T-helper 1 cell treated with Interleukin-12 subunit alpha and Interleukin-12 subunit beta and Interleukin-4 antibody, amounts not matched to agents 30 μg/mL and 1 μg/mL, for 36 hours (primary cell): ENCODE measurements around the gene C2orf92.
"Not testable (repeated sequence)": the region's sequence is repeated elsewhere in the genome, so short reads cannot be mapped to it uniquely, and the experiment has no call there.

ENCODE experiments used
- H3K27ac Mint-ChIP-seq: one replicate; pipeline ENCODE4 v1.8.0; 2021; ENCODE audit warnings: mild to moderate bottlenecking, mixed read lengths
- H3K27me3 Mint-ChIP-seq: one replicate; pipeline ENCODE4 v1.8.0; 2021; ENCODE audit warnings: low read depth, mixed read lengths
- H3K36me3 Mint-ChIP-seq: one replicate; pipeline ENCODE4 v1.8.0; 2021; ENCODE audit warnings: low read depth, mixed read lengths
- H3K4me1 Mint-ChIP-seq: one replicate; pipeline ENCODE4 v1.8.0; 2021; ENCODE audit warnings: low read depth, mixed read lengths
- H3K4me3 Mint-ChIP-seq: one replicate; pipeline ENCODE4 v1.8.0; 2021; ENCODE audit warnings: mild to moderate bottlenecking, moderate library complexity, mixed read lengths
- H3K9me3 Mint-ChIP-seq: one replicate; pipeline ENCODE4 v1.8.0; 2021; ENCODE audit warnings: mixed read lengths

The C2orf92 gene

DNA sequence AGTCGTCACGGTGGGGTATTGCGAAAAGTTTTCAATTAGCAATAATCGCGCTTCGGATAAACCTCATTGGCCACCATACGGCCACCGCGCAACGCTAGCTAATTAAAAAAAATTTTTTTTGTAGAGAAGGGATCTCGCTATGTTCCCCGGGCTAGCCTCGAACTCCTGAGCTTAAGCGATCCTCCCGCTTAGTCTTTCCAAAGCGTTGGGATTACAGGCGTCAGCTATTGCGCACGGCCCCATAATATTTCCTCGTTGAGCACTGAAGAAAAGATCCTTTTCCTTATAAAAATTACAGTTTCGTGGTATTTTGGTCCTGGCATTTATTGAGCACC, 4.9 kb upstream of the C2orf92 start:
- H3K36me3 Mint-ChIP-seq, result peaks cover 10% of the 10 kb centered on the region
- peaks cover 23% of the 10 kb centered on the region for H3K4me1 Mint-ChIP-seq
- H3K9me3 Mint-ChIP-seq, result no peaks in the 10 kb centered on the region
- H3K27ac Mint-ChIP-seq, result peak overlapping the region; percentile 94
- no peaks in the 10 kb centered on the region for H3K27me3 Mint-ChIP-seq
- peak overlapping the region; percentile 87 for H3K4me3 Mint-ChIP-seq

DNA sequence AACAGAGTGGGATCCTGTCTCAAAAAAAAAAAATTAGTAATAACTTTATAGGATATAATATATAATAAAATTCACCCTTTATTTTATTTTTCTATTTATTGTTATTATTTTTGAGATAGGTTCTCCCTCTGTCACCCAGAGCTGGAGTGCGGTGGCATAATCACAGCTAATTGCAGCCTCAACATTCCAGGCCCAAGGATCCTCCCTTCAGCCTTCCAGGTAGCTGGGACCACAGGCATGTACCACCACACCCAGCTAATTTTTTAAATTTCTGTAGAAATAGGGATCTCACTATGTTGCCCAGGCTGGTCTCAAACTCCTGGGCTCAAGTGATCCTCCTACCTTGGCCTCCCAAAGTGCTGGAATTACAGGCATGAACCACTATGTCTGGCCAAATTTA, 958 bp downstream of the C2orf92 start:
- no peak overlapping the region for H3K4me3 Mint-ChIP-seq
- peaks cover 15% of the 10 kb centered on the region for H3K4me1 Mint-ChIP-seq
- peaks cover 4% of the 10 kb centered on the region for H3K36me3 Mint-ChIP-seq
- H3K27me3 Mint-ChIP-seq, result no peaks in the 10 kb centered on the region
- no peak overlapping the region for H3K27ac Mint-ChIP-seq
- H3K9me3 Mint-ChIP-seq, result no peaks in the 10 kb centered on the region

DNA sequence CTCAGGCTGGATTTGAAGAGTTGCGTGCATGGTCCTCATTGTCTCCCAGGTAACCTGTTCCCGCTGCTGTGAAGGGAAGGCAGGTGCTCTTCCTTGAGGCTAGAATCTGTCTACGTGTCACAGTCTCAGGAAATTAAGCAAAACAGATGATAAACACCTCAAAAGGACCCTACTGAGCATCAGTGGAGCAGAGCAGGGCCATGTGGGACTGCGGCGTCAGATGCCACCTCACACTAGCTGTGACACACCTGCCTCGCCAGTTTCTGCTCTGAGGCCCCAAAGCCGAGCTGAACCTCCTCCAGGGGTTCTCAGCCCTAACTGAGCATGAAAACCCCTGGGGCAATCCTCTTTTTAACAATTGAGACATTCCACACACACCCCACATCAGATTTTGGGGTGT, 2.0 kb downstream of the C2orf92 start:
- H3K9me3 Mint-ChIP-seq, result no peaks in the 10 kb centered on the region
- H3K4me1 Mint-ChIP-seq, result peaks cover 15% of the 10 kb centered on the region
- H3K4me3 Mint-ChIP-seq, result no peak overlapping the region
- peaks cover 4% of the 10 kb centered on the region for H3K36me3 Mint-ChIP-seq
- H3K27ac Mint-ChIP-seq, result no peak overlapping the region
- no peaks in the 10 kb centered on the region for H3K27me3 Mint-ChIP-seq

DNA sequence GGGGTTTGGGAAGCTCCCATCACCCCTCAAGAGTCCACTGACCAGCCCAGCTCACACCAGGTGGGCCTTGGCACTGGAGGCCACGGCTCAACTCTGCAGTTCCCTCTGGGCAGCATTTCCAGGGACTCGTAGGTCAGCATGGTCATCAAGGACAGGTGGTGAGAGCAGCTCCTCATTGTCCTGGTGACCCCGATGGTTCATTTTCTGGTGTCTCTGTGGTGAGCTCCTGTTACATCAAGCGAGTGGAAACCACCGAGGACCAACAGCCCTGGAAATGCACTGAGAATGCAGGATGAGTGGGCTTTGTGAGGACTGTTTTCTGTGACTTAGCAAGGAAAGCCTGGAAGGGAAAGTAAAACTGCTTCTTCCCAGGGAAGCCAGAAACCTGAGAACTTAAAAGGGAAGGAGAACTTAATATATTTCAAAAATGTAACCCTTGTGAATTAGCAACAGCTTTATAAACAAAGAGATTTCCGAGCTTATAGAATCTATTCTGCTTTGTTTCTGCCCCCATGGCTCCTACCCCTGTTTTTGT, 3.2 kb downstream of the C2orf92 start:
- H3K4me1 Mint-ChIP-seq, result peaks cover 20% of the 10 kb centered on the region

DNA sequence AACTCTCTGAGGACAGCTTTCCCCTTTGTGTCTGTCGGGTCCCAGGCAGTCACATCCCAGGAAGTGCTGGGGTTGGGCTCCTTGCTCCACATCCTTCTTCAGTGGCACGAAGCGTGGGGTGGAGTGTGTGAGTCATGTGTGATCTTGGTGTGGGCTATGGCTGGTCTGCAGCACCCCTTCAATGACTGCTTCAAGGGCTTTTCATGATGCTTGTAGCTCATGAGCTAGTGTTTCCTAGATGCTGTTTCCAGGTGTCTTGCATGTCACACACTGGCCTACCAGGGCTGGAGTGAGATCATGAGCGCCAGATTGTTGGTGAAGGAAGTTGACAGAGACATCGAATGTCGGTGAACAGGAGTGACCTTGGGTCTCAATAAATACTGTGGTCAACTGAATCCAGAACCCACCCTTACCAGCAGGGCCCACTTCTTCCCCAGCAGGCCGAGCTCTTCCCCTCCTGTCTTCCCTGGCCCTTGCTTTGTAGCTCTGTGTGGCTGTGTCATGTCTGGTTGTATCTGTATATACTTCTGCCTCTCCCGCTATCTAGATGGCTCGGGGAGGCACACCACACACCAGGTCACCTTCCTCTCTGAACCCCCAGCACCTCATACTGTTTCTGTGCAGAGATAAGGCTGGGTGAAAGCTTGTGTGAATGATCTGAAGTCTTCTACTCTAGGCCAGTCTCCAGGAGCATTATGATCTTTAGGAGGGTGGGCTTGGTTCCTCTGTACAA, 3.8 kb downstream of the C2orf92 start:
- Mint-ChIP-seq H3K4me1 (peaks cover 19% of the 10 kb centered on the region), H3K36me3 (peaks cover 6% of the 10 kb centered on the region), H3K27ac (peak overlapping the region; percentile 83), H3K9me3 (no peaks in the 10 kb centered on the region), H3K4me3 (peak overlapping the region; percentile 25), H3K27me3 (no peaks in the 10 kb centered on the region)

More for the DNA sequence above, 3.2 kb downstream of the C2orf92 start:
- not testable (repeated sequence) for H3K9me3 Mint-ChIP-seq, H3K4me3 Mint-ChIP-seq, H3K27me3 Mint-ChIP-seq, H3K36me3 Mint-ChIP-seq
- H3K27ac Mint-ChIP-seq, result peak overlapping the region; percentile 83

DNA sequence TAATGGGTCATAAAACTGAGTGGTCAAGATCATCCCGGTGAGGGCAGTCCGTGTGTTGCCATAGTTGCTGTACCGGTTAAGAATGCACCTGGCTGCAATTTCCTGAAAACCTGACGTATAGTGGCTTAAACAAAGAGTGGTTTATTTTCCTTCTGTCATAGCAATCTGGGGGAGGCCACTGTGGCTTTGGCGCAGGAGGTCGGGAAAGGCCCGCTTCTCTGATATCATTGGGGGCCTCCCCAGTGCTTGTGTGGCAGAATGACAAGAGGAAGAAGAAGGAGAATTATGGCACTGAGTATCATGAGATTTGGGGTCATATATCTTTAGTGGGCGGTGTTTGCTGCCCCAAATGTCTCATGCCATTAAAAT, 4.4 kb downstream of the C2orf92 start:
- Mint-ChIP-seq H3K27ac (peak overlapping the region; percentile 83), H3K27me3 (no peaks in the 10 kb centered on the region), H3K4me3 (no peak overlapping the region), H3K4me1 (peaks cover 19% of the 10 kb centered on the region), H3K9me3 (no peaks in the 10 kb centered on the region), H3K36me3 (peaks cover 5% of the 10 kb centered on the region)

DNA sequence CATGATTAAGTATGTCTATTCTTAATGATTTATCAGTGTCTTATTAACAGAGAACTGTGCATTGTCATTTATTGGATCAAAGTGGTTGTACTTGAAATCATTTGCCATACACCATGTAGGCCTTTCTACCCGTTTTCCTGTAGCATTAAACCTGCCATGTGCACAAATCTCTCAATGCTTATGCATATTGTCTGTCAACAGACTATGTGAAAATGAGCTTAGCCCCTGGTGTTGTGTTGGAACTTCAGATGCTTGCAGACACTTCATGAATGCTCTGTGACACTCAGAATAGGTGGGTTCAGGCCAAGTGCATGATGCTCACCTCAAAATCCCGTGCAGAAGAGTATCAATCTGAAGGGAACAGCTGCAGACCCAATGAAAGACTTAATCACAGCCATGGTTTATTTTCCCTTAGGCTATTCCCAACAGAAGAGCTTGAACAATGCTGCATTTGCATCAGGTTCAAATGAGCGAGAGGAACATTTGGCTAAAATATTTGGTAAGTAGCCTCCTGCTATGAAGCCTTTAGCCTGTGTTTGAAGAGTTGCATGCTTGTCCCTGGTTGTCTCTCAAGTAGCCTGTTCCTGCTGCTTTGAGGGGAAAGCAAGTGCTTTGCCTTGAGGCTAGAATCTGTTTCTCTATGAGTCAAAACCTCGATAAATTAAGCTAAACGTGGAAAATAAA, 6.1 kb downstream of the C2orf92 start:
- Mint-ChIP-seq H3K27ac (no peak overlapping the region), H3K4me1 (peaks cover 19% of the 10 kb centered on the region), H3K36me3 (peaks cover 5% of the 10 kb centered on the region), H3K27me3 (no peaks in the 10 kb centered on the region), H3K4me3 (no peak overlapping the region), H3K9me3 (no peaks in the 10 kb centered on the region)

DNA sequence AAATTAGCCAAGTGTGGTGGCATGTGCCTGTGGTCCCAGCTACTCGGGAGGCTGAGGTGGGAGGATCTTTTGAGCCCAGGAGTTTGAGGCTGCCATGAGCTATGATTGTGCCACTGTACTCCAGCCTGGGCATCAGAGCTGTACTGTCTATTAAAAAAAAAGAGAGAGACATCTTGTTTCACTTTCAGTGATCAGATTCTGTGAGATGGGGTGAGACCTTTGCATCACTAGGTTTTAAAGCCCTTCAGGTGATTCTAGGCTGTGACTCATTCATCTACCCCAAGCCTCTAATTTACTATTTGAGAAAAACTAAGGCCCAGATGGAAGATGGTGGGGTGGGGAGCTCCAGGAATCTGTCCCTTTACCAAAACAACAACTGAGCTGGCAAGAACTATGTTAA, 7.1 kb downstream of the C2orf92 start:
- Mint-ChIP-seq H3K4me3 (no peak overlapping the region), H3K27ac (no peak overlapping the region), H3K27me3 (no peaks in the 10 kb centered on the region)

DNA sequence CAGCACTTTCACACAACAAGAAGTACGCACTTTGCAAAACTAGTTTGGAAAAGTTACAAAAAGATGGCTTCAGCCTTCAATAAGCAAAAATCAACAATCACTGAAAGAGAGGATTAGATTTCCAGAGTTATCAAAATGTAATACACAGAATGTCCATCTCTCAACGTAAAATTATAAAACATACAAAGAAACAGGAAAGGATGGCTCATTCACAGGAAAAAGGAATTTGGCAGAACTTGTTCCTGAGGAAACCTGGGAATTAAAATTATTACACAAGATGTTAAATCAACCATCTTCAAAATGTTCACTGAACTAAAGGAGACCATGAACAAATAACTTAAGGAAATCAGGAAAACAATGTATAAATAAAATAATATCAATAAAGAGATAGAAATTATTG, 8.0 kb downstream of the C2orf92 start:
- no peaks in the 10 kb centered on the region for H3K27me3 Mint-ChIP-seq
- H3K36me3 Mint-ChIP-seq, result peaks cover 5% of the 10 kb centered on the region
- H3K4me1 Mint-ChIP-seq, result peaks cover 19% of the 10 kb centered on the region
- no peak overlapping the region for H3K4me3 Mint-ChIP-seq
- no peaks in the 10 kb centered on the region for H3K9me3 Mint-ChIP-seq
- H3K27ac Mint-ChIP-seq, result no peak overlapping the region

More for the DNA sequence above, 7.1 kb downstream of the C2orf92 start:
- H3K4me1 Mint-ChIP-seq, result peaks cover 19% of the 10 kb centered on the region
- no peaks in the 10 kb centered on the region for H3K9me3 Mint-ChIP-seq
- peaks cover 5% of the 10 kb centered on the region for H3K36me3 Mint-ChIP-seq

DNA sequence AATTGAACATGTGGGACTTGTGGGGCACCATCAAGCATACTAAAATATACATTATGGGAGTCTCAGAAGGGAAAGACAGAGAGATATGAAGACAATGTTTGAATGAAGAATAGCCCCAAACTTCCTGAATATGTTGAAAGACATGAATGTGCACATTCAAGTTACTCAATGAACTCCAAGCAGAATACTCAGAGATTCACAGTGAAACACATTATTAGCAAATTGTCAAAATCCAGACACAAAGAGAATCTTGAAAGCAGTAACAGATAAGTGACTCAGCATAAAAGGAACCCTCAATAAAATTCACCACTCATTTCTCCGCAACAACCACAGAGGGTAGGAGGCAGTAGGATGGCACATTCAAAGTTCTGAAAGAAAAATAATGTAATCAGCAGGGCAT, 8.8 kb downstream of the C2orf92 start:
- no peaks in the 10 kb centered on the region for H3K9me3 Mint-ChIP-seq
- H3K36me3 Mint-ChIP-seq, result peaks cover 5% of the 10 kb centered on the region

DNA sequence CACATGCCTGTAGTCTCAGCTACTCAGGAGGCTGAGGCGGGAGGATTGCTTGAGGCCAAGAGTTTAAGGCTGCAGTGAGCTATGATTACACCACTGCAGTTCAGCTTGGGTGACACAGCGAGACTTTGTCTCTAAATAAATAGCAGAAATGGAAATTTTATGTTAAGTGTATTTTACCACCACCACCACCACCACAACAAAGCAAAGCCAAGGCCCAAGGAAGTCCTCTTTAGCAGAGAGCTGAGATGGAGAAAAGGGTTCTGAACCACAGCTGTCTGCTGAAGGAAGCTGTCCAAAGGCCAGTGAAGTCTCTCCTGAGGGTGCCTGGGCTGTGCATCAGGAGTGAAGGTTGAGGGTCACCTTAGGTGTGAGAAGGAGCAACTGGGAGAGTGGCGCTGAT, 17.7 kb downstream of the C2orf92 start:
- H3K4me1 Mint-ChIP-seq, H3K27ac Mint-ChIP-seq, H3K4me3 Mint-ChIP-seq, H3K27me3 Mint-ChIP-seq, H3K36me3 Mint-ChIP-seq, H3K9me3 Mint-ChIP-seq: not testable (repeated sequence)

More for the DNA sequence above, 8.8 kb downstream of the C2orf92 start:
- no peak overlapping the region for H3K27ac Mint-ChIP-seq
- no peak overlapping the region for H3K4me3 Mint-ChIP-seq
- H3K27me3 Mint-ChIP-seq, result no peaks in the 10 kb centered on the region
- H3K4me1 Mint-ChIP-seq, result peaks cover 15% of the 10 kb centered on the region

DNA sequence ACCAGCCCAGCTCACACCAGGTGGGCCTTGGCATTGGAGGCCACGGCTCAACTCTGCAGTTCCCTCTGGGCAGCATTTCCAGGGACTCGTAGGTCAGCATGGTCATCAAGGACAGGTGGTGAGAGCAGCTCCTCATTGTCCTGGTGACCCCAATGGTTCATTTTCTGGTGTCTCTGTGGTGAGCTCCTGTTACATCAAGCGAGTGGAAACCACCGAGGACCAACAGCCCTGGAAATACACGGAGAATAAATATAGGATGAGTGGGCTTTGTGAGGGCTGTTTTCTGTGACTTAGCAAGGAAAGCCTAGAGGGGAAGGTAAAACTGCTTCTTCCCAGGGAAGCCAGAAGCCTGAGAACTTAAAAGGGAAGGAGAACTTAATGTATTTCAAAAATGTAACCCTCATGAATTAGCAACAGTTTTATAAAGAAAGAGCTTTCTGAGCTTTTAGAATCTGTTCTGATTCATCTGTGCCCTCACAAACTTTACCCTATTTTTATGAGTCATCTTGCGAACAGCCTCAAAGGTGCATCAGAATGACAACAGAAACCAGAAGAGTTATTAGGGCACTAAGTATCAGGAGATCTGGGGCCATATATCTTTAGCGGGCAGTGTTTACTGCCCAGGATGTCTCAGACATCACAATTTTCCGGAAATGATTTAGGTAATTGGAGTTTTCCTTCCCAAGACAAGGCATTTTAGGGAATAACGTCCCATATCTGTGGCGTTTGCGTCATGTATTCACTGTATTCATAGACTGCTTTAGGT, 18.7 kb downstream of the C2orf92 start:
- Mint-ChIP-seq H3K4me3 (no peak overlapping the region), H3K27ac (peak overlapping the region; percentile 15), H3K27me3 (no peaks in the 10 kb centered on the region), H3K36me3 (no peaks in the 10 kb centered on the region), H3K4me1 (peaks cover 9% of the 10 kb centered on the region), H3K9me3 (no peaks in the 10 kb centered on the region)

DNA sequence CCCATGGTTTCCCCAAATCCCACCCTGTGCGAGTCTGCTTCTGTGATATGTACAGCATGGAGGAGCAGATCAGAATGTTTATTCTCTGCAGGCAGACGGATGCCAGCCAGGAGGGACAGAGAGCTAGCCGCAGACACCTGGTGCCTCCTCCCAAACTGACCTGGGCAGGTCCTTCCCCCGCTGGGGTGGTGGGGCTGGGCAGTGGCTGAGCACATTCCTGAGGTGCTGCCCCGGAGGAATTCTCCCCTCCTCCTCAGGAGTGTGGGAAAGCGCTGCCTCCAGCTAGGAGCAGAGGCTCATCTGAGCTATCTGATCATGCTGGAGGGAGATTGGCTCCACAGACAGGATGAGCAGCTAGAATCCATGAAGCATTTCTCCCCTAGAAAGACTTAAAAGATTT, 21.7 kb downstream of the C2orf92 start:
- H3K36me3 Mint-ChIP-seq, result no peaks in the 10 kb centered on the region
- peaks cover 9% of the 10 kb centered on the region for H3K4me1 Mint-ChIP-seq
- H3K4me3 Mint-ChIP-seq, result no peak overlapping the region
- H3K9me3 Mint-ChIP-seq, result no peaks in the 10 kb centered on the region
- no peaks in the 10 kb centered on the region for H3K27me3 Mint-ChIP-seq
- H3K27ac Mint-ChIP-seq, result no peak overlapping the region

DNA sequence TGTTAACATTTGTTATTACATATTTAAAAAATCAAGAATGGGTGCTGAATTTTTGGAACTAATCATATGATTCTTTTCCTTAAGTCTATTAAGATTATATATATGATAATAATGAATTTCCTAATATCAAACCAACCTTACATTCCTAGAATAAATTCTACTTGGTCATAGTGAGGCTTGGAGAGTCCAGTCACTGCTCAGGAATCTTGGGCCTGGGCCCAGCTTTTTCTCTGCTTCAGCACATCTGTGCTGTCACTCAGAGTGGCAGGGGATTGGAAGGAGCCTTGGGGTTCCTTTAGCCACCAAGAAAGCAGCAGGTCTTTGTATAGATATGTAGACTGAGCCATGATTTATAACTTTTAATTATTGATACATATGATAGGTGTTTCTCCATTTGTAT, 24.0 kb downstream of the C2orf92 start:
- Mint-ChIP-seq H3K9me3 (no peaks in the 10 kb centered on the region), H3K4me3 (no peak overlapping the region), H3K36me3 (no peaks in the 10 kb centered on the region), H3K4me1 (peaks cover 8% of the 10 kb centered on the region), H3K27me3 (peaks cover 5% of the 10 kb centered on the region), H3K27ac (no peak overlapping the region)

DNA sequence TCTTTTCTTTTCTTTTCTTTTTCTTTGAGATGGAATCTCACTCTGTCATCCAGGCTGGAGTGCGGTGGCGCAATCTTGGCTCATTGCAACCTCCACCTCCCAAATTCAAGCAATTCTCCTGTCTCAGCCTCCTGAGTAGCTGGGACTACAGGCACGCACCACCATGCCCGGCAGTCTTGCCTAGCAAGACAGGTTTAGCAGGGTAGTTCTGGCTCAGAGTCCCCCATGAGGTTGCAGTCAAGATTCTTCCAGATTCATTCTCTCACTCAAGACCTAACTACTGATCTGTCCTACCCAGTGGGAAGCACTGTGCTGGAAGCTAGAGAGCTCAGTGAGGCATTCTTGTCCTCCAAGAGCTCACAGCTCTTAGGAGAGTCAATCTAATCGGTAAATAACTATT, 26.2 kb downstream of the C2orf92 start:
- no peaks in the 10 kb centered on the region for H3K36me3 Mint-ChIP-seq
- H3K9me3 Mint-ChIP-seq, result no peaks in the 10 kb centered on the region
- peaks cover 5% of the 10 kb centered on the region for H3K27me3 Mint-ChIP-seq
- H3K27ac Mint-ChIP-seq, result no peak overlapping the region
- no peak overlapping the region for H3K4me3 Mint-ChIP-seq
- peaks cover 10% of the 10 kb centered on the region for H3K4me1 Mint-ChIP-seq
